Measurements from ENCODE around the gene UGT1A3.
"Not testable (repeated sequence)": the region's sequence is repeated elsewhere in the genome, so short reads cannot be mapped to it uniquely, and the experiment has no call there.

Gene UGT1A3

GRCh38 chr2:233708942-233709341, 19.9 kb upstream of the UGT1A3 start:
- no peak for ATAC-seq

GRCh38 chr2:233711312-233712008, 17.4 kb upstream of the UGT1A3 start:
- peak in 1 of 2 donors; percentile 35 for ATAC-seq

- no peak for ATAC-seq
Measured at GRCh38 chr2:233712611-233713261, 16.1 kb upstream of the UGT1A3 start, which contains the start of gene UGT1A5. Gene UGT1A5 (plus strand): TSS chr2:233712907. CDS start chr2:233712992, 85 bp downstream.

- ATAC-seq: no peak
Measured at GRCh38 chr2:233713262-233713615, 15.6 kb upstream of the UGT1A3 start.

- no peak for ATAC-seq
Measured at GRCh38 chr2:233714121-233714520, 14.7 kb upstream of the UGT1A3 start.

GRCh38 chr2:233718552-233718951, 10.3 kb upstream of the UGT1A3 start, which contains the start of gene UGT1A4:
Gene UGT1A4 (plus strand): TSS chr2:233718736. CDS start chr2:233718821, 85 bp downstream.
- ATAC-seq: no peak

GRCh38 chr2:233736868-233737653, 8.2 kb downstream of the UGT1A3 start:
- not testable (repeated sequence) for ATAC-seq

- no peak for ATAC-seq
Measured at GRCh38 chr2:233740870-233741269, 12.0 kb downstream of the UGT1A3 start.

GRCh38 chr2:233743464-233744259, 14.8 kb downstream of the UGT1A3 start:
- no peak for ATAC-seq

- ATAC-seq: no peak
Measured at GRCh38 chr2:233745073-233745755, 16.4 kb downstream of the UGT1A3 start.

GRCh38 chr2:233745838-233746237, 17.0 kb downstream of the UGT1A3 start:
- ATAC-seq: not testable (repeated sequence)

- ATAC-seq: no peak
Measured at GRCh38 chr2:233746475-233747282, 17.8 kb downstream of the UGT1A3 start.

GRCh38 chr2:233747283-233747544, 18.4 kb downstream of the UGT1A3 start:
- no peak for ATAC-seq

GRCh38 chr2:233750689-233751088, 21.8 kb downstream of the UGT1A3 start:
- not testable (repeated sequence) for ATAC-seq

GRCh38 chr2:233751212-233752009, 22.6 kb downstream of the UGT1A3 start:
- ATAC-seq: not testable (repeated sequence)

- no peak for ATAC-seq
Measured at GRCh38 chr2:233754872-233755611, 26.2 kb downstream of the UGT1A3 start.

GRCh38 chr2:233756429-233757081, 27.7 kb downstream of the UGT1A3 start:
- no peak for ATAC-seq

- ATAC-seq: no peak
Measured at GRCh38 chr2:233758141-233758540, 29.3 kb downstream of the UGT1A3 start.

- no peak for ATAC-seq
Measured at GRCh38 chr2:233758849-233759248, 30.0 kb downstream of the UGT1A3 start.

All from activated CD4-positive, CD25-positive, alpha-beta regulatory T cell treated with anti-CD3 and anti-CD28 coated beads, Interleukin-2, amount 50 U/mL, for 24 hours (primary cell).